GM12878 (cell line): ENCODE results near the gene CC2D1B. TPM values are rescaled to one million over a fixed set of nuclear protein-coding genes. Genes with fewer than 3 reads are reported as not detected.

Experiments
- ATAC-seq: fragments of 200-7000 bp; cut with Tn5 transposase; 3 replicates; pipeline ENCODE4 v1.9.1; 2020; ENCODE audit warnings: mild to moderate bottlenecking, moderate library complexity
- BruUV-seq: library from RNA; stranded (reverse); fragments of 400-500 nt; replicated peaks from 2 replicates; lab custom pipeline; 2021; lab: Mats Ljungman, UMichigan
- CTCF ChIA-PET: fragments of 300-600 bp; sonication (Branson Sonifier 250); formaldehyde crosslinking; extraction: SDS; loops from one replicate; lab custom pipeline; 2021; ENCODE audit warnings: inconsistent platforms; lab: Yijun Ruan, JAX
- POLR2A ChIA-PET: fragments of 350-600 bp; formaldehyde crosslinking; extraction: SDS; loops from one replicate; lab custom pipeline; 2021; ENCODE audit warnings: inconsistent platforms; lab: Charles Lee
- RAD21 ChIA-PET: fragments of 300-600 bp; sonication (Branson Sonifier 250); formaldehyde crosslinking; loops from one replicate; lab custom pipeline; 2023; ENCODE audit warnings: antibody characterized with exemption; ENCODE audit not compliant: unreplicated experiment; lab: Charles Lee
- SMC1A ChIA-PET: fragments of 300-600 bp; sonication (Branson Sonifier 250); formaldehyde crosslinking; loops from one replicate; lab custom pipeline; 2023; ENCODE audit not compliant: unreplicated experiment, uncharacterized antibody; lab: Charles Lee
- DNase-seq: peaks from one replicate; pipeline ENCODE4 v3.0.0-alpha.2; 2011; ENCODE audit warnings: low read depth, low spot score
- FAIRE-seq: peaks from 3 replicates; lab custom pipeline; 2011; peaks lifted over from hg19 to GRCh38; lab: Jason Lieb, UNC
- H2AFZ ChIP-seq: 2 replicates; pipeline ENCODE4 v1.6.0; 2011; ENCODE audit warnings: low read depth, low read length, control low read depth; ENCODE audit not compliant: control insufficient read depth
- H3K27ac ChIP-seq: 2 replicates; pipeline ENCODE4 v1.5.1; 2011; ENCODE audit warnings: control low read depth; ENCODE audit not compliant: control insufficient read depth, insufficient read depth
- H3K27me3 ChIP-seq, 2 experiments: replicated peaks in 1 of 2; 2 replicates each; pipeline versions ENCODE4 v1.6.0 to v1.6.1; 2011; ENCODE audit warnings: low read length in 1 of 2; ENCODE audit not compliant: control insufficient read depth in 2 of 2, insufficient read depth in 2 of 2
- H3K36me3 ChIP-seq, 2 experiments: 2 replicates each; pipeline ENCODE4 v1.5.1; 2011; ENCODE audit warnings: low read length in 1 of 2; ENCODE audit not compliant: control insufficient read depth in 2 of 2, insufficient read depth in 2 of 2
- H3K4me1 ChIP-seq: 2 replicates; pipeline ENCODE4 v1.6.1; 2011; ENCODE audit warnings: mild to moderate bottlenecking, low read length, moderate library complexity, mixed read lengths; ENCODE audit not compliant: control insufficient read depth, insufficient read depth
- H3K4me2 ChIP-seq: 2 replicates; pipeline ENCODE4 v1.6.0; 2011; ENCODE audit warnings: control low read depth; ENCODE audit not compliant: control insufficient read depth, insufficient read depth
- H3K4me3 ChIP-seq: fragments of 200-600 bp; sonication (generic); 2 replicates; pipeline ENCODE4 v1.5.1; 2016
- H3K79me2 ChIP-seq: 2 replicates; pipeline ENCODE4 v1.6.0; 2011; ENCODE audit warnings: low read length; ENCODE audit not compliant: control insufficient read depth, insufficient read depth
- H3K9ac ChIP-seq: 2 replicates; pipeline ENCODE4 v1.8.0; 2011; ENCODE audit warnings: low read length, control low read depth, mixed read lengths; ENCODE audit not compliant: control insufficient read depth, insufficient read depth
- H3K9me3 ChIP-seq: replicated peaks from 3 replicates; pipeline ENCODE4 v1.5.1; 2011; ENCODE audit warnings: mild to moderate bottlenecking, low read length; ENCODE audit not compliant: control insufficient read depth, insufficient read depth
- H4K20me1 ChIP-seq: 2 replicates; pipeline ENCODE4 v1.6.0; 2011; ENCODE audit not compliant: control insufficient read depth, insufficient read depth
- CEBPB ChIP-seq, 2 experiments: fragments of 150-350 bp in 1 of 2; IDR thresholded peaks; 2 replicates each; pipeline ENCODE4 v1.6.1; 2012 to 2014; ENCODE audit warnings: low read depth in 2 of 2, low read length in 2 of 2, borderline replicate concordance in 1 of 2, inconsistent platforms in 1 of 2
- HCFC1 ChIP-seq: fragments of 150-350 bp; IDR thresholded peaks from 2 replicates; pipeline ENCODE4 v1.6.1; 2014; ENCODE audit warnings: low read length
- HDAC2 ChIP-seq: fragments of 200-600 bp; sonication (generic); IDR thresholded peaks from 2 replicates; pipeline ENCODE4 v1.6.1; 2017
- MEF2B ChIP-seq: fragments of 450-650 bp; IDR thresholded peaks from 2 replicates; pipeline ENCODE4 v1.6.1; 2018; ENCODE audit warnings: mild to moderate bottlenecking, moderate library complexity; ENCODE audit not compliant: partially characterized antibody, poor library complexity, severe bottlenecking
- NR2C1 ChIP-seq: fragments of 450-650 bp; IDR thresholded peaks from 2 replicates; pipeline ENCODE4 v1.6.1; 2017; ENCODE audit warnings: antibody characterized with exemption, mild to moderate bottlenecking, moderate library complexity
- RB1 ChIP-seq: fragments of 450-650 bp; formaldehyde crosslinking; IDR thresholded peaks from 2 replicates; pipeline ENCODE4 v1.6.1; 2017; ENCODE audit warnings: mild to moderate bottlenecking, borderline replicate concordance
- SMARCA5 ChIP-seq: fragments of 450-650 bp; IDR thresholded peaks from 2 replicates; pipeline ENCODE4 v1.6.1; 2017; ENCODE audit warnings: mild to moderate bottlenecking
- WGBS: methylation state at CpG from one replicate; pipeline ENCODE4 v1.1.6; 2016; ENCODE audit warnings: low lambda C conversion rate; ENCODE audit not compliant: insufficient replicate concordance, insufficient coverage; ENCODE audit errors: missing lambda C conversion rate; 5-methylcytosine and 5-hydroxymethylcytosine counted together
- in situ Hi-C: fragments of 300-500 bp; cut with MboI; formaldehyde crosslinking; loops from 9 replicates; pipeline ENCODE4 v1.14.3; 2018; ENCODE audit warnings: mixed read lengths
- intact Hi-C: fragments of 100-400 bp; cut with micrococcal nuclease; formaldehyde crosslinking; loops from one replicate; pipeline ENCODE4 v1.14.2; 2022; ENCODE audit not compliant: unreplicated experiment
- polyA plus RNA-seq, 11 experiments: library from polyadenylated mRNA; depleted of rRNA in 4 of 11; unstranded in 6 of 11; stranded (reverse) in 5 of 11; fragments of >200 nt; fragmentation: Nextera tagmentation in 4 of 11; fragmentation: Illumina TruSeq in 1 of 11; extraction: Ambion mirVana in 4 of 11; extraction: Trizol in 1 of 11; gene quantifications; 1 replicate in 1 of 11; 2 replicates in 10 of 11; pipeline versions ENCODE4 v1.2.1 to v1.2.3, GENCODE V29; 2011 to 2016; ENCODE audit warnings: inconsistent platforms in 2 of 11, missing spikeins in 2 of 11, low read depth in 1 of 11
- total RNA-seq, 4 experiments: library from RNA; depleted of rRNA in 3 of 4; stranded (reverse); fragments of >200 nt in 3 of 4; fragmentation: Illumina TruSeq in 1 of 4; extraction: Trizol in 1 of 4; gene quantifications; 2 replicates each; pipeline versions ENCODE4 v1.2.1 to v1.2.3, GENCODE V29; 2013 to 2021
- TF ChIP-seq, protein P1 (sequence below): fragments of 450-650 bp; IDR thresholded peaks from 2 replicates; pipeline ENCODE4 v1.6.1; 2017; ENCODE audit warnings: low read depth, mild to moderate bottlenecking, moderate library complexity

Gene CC2D1B
- total and polyA plus RNA-seq, 10 of the 15 experiments (the other 5 are each of a cell fraction or from before 2014, with no cell fraction given), result 0.90 to 29.4 (median 14.5) TPM

DNA sequence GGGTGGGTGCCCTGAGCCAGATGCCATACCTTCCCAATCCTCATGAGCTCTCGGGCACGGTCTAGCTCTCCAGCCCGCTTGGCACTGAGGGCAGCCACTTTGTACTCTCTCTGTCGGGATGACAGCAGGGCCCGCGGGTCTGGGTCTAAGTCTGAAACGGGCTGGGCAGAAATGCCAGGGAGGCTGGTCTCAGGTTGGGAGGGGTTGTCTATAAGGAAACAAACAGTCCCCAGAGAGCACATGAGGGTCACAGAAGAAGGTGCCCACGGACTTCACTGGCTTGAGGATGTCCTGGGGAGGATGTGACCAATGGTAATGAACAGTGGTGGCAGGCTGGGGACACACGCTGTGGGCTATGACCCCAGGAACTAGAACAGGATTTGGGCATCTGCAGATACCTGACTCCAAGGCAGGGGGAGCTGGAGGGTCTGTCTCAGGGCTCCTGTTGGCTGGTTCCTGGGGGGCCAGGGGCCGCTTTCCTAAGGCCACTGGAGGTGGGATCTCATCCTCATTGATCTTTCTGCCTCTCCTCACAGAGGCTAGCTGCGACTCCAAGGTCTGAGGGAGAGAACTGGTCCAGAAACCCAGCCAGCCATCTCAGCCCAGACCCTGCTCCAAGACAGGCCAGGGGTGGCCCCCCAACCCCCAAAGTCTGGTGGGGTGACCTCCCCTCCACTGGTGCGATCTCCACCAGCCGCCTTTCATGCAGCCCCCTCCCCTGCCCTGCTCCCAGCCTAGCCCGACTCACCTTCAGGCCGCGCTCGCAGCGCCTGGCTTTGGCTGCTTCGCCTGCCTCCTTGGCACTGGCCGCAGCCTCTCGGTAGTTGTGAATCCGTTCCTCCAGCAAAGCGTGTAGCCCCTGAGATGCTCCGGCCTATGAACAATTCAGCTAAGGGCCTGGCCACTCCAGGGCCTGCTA is 6.1 kb downstream of the CC2D1B start:
- Histone ChIP-seq H3K4me1 (peaks cover 4% of the 10 kb centered on the region), H3K27me3 (no peaks in the 10 kb centered on the region), H3K36me3 (peaks cover 30 to 47% of the 10 kb centered on the region in 2 experiments), H3K79me2 (peaks cover 12% of the 10 kb centered on the region), H4K20me1 (no peaks in the 10 kb centered on the region), H3K9ac (no peak overlapping the region), H3K4me2 (no peak overlapping the region), H3K9me3 (no peaks in the 10 kb centered on the region)
- DNase-seq (no peak), FAIRE-seq (no peak), ATAC-seq (no peak)
- no TSS peak for BruUV-seq
- in situ Hi-C loops, result no loop called here
- ChIA-PET POLR2A (no interaction called here), SMC1A (interaction anchor here (0.5 kb wide), 1 partner anchor 29 kb away, joined by 4 read pairs; no protein-coding TSS in a partner anchor)
- no peak for TF ChIP-seq SMARCA5
- TF ChIP-seq, all 136 proteins: peak for 0
- 96% methylated on average over 23 of the region's 24 CpGs for WGBS
- intact Hi-C loops, result loop anchor here (10.0 kb wide), 2 partner anchors 215 to 325 kb away; partner anchors contain the start of gene ZFYVE9
- Histone ChIP-seq H3K27ac (no peak overlapping the region), H3K4me3 (no peak overlapping the region), H2AFZ (no peak overlapping the region)
- RAD21 ChIA-PET, result no interaction called here
- CTCF ChIA-PET, result no interaction called here

DNA sequence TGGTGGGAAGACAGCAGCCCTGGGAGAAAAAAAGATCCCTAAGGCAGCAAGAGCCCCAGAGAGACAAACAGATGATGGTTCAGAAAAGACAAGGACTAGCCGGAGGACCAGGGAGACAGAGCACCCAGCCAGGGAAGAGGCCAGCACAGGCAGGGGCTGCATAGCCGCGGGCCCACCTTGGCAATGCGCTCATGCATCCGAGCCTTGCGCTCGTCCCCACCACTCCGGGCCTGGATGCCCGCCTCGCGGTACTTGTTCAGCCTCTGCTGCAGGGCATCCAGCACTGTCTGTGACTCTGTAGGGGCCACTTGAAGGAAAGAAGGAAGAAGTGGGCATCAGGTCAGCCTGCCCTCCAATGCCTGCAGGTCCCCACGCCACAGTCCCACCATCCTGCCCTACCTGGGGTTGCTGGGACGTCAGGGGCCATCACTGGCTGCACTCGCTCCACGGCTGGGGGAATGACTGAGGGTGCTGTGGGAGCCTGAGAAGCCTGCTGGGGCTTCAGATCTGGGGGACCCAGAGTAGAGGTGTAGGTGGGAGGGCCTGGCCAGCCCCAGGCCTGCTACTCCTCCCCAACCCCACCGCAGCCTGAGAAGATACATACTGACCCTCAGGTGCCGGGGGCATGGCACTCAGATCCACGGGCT is 7.0 kb downstream of the CC2D1B start:
- RAD21 ChIA-PET, result no interaction called here
- in situ Hi-C loops, result no loop called here
- Histone ChIP-seq H3K4me2 (no peak overlapping the region), H3K4me1 (no peaks in the 10 kb centered on the region), H3K27me3 (no peaks in the 10 kb centered on the region), H3K9ac (no peak overlapping the region), H3K27ac (no peak overlapping the region), H4K20me1 (no peaks in the 10 kb centered on the region), H3K4me3 (no peak overlapping the region), H3K9me3 (no peaks in the 10 kb centered on the region), H2AFZ (no peak overlapping the region), H3K36me3 (peaks cover 33 to 52% of the 10 kb centered on the region in 2 experiments), H3K79me2 (peaks cover 2% of the 10 kb centered on the region; the same call in 1 of the 2 replicates)
- FAIRE-seq, result no peak
- CTCF ChIA-PET, result no interaction called here
- DNase-seq, result no peak
- no peak for ATAC-seq
- POLR2A ChIA-PET, result no interaction called here
- no TSS peak for BruUV-seq
- SMC1A ChIA-PET, result interaction anchor here (0.5 kb wide), 1 partner anchor 28 kb away, joined by 4 read pairs; no protein-coding TSS in a partner anchor
- WGBS, result 98% methylated on average over 18 of the region's 18 CpGs
- intact Hi-C loops, result no loop called here
- no peak for TF ChIP-seq CEBPB (IDR thresholded peaks at IDR 0.05; ENCODE audit: borderline replicate concordance in 1 of 2, low read depth in 2 of 2, low read length in 2 of 2)
- TF ChIP-seq NR2C1, result no peak
- no peak for TF ChIP-seq MEF2B
- no peak for TF ChIP-seq HDAC2
- TF ChIP-seq HCFC1, result no peak
- TF ChIP-seq RB1, result no peak
- TF ChIP-seq, protein P1, sequence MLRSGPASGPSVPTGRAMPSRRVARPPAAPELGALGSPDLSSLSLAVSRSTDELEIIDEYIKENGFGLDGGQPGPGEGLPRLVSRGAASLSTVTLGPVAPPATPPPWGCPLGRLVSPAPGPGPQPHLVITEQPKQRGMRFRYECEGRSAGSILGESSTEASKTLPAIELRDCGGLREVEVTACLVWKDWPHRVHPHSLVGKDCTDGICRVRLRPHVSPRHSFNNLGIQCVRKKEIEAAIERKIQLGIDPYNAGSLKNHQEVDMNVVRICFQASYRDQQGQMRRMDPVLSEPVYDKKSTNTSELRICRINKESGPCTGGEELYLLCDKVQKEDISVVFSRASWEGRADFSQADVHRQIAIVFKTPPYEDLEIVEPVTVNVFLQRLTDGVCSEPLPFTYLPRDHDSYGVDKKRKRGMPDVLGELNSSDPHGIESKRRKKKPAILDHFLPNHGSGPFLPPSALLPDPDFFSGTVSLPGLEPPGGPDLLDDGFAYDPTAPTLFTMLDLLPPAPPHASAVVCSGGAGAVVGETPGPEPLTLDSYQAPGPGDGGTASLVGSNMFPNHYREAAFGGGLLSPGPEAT, result no peak
